Progenitor cell of endocrine pancreas (in vitro differentiated cells): Measurements from ENCODE around the gene TSKU. TPM values are rescaled to one million over a fixed set of nuclear protein-coding genes. Genes with fewer than 3 reads are reported as not detected.

Source experiments
- DNase-seq: peaks from one replicate; pipeline ENCODE4 v3.0.0; 2021; ENCODE audit warnings: low spot score; ENCODE audit not compliant: unreplicated experiment
- H3K27ac Mint-ChIP-seq: 2 replicates; pipeline ENCODE4 v1.8.0; 2021; ENCODE audit warnings: mild to moderate bottlenecking, moderate library complexity, mixed read lengths
- H3K27me3 Mint-ChIP-seq: 2 replicates; pipeline ENCODE4 v1.8.0; 2021; ENCODE audit warnings: mixed read lengths
- H3K36me3 Mint-ChIP-seq: 2 replicates; pipeline ENCODE4 v1.8.0; 2022; ENCODE audit warnings: mixed read lengths; ENCODE audit not compliant: insufficient read depth
- H3K4me1 Mint-ChIP-seq: 2 replicates; pipeline ENCODE4 v1.8.0; 2021; ENCODE audit warnings: low read depth, mixed read lengths
- H3K4me3 Mint-ChIP-seq: 2 replicates; pipeline ENCODE4 v1.8.0; 2021; ENCODE audit warnings: low read depth, mild to moderate bottlenecking, moderate library complexity, mixed read lengths
- H3K9me3 Mint-ChIP-seq: 2 replicates; pipeline ENCODE4 v1.8.0; 2021; ENCODE audit warnings: low read depth, mixed read lengths
- total RNA-seq: library from RNA; stranded (reverse); gene quantifications from 2 replicates; pipeline ENCODE4 v1.2.1, GENCODE V29; 2021
- TF ChIP-seq, protein P1 (sequence below): fragments of 200-600 bp; sonication (generic); IDR thresholded peaks from one replicate; pipeline ENCODE4 v1.5.0; 2021; ENCODE audit warnings: antibody characterized with exemption, mild to moderate bottlenecking; ENCODE audit not compliant: unreplicated experiment

TSKU gene
- total RNA-seq, 1 donor from 2014 or later, result 29.8 TPM

DNA sequence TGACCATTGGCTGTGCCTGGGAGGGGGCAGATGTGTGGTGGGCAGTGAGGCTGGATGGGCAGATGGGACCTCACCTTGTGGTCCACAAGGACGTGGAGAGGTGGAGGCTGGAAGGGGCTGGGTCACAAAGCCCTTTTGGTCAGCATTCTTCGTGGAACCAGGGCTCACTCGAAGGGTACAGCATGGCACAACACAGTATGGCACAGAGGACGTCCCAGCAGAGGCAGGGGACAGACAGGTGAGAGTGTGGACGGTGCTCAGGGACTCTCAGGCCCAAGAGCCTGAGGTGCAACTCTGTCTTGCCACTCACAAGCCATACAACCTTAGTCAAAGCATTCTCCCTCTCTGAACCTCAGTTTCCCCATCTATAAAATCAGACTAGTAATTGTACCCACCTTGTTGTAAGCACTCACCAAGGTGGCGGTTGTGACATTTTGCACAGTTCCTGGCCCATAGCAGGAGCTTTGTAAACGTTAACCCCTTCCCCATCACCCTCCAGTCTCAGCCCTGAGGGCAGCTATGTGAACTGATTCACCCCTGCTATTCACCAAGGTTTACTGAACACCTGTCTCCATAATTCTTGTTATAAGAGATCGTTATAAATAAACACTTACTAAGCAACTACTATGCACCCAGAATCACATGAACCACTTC, 11.6 kb upstream of the TSKU start:
- DNase-seq, result no peak
- Mint-ChIP-seq H3K27me3 (peaks cover 6% of the 10 kb centered on the region), H3K4me1 (peaks cover 24% of the 10 kb centered on the region), H3K4me3 (no peak overlapping the region), H3K36me3 (no peaks in the 10 kb centered on the region), H3K9me3 (peaks cover 3% of the 10 kb centered on the region), H3K27ac (no peak overlapping the region)
- TF ChIP-seq, protein P1, sequence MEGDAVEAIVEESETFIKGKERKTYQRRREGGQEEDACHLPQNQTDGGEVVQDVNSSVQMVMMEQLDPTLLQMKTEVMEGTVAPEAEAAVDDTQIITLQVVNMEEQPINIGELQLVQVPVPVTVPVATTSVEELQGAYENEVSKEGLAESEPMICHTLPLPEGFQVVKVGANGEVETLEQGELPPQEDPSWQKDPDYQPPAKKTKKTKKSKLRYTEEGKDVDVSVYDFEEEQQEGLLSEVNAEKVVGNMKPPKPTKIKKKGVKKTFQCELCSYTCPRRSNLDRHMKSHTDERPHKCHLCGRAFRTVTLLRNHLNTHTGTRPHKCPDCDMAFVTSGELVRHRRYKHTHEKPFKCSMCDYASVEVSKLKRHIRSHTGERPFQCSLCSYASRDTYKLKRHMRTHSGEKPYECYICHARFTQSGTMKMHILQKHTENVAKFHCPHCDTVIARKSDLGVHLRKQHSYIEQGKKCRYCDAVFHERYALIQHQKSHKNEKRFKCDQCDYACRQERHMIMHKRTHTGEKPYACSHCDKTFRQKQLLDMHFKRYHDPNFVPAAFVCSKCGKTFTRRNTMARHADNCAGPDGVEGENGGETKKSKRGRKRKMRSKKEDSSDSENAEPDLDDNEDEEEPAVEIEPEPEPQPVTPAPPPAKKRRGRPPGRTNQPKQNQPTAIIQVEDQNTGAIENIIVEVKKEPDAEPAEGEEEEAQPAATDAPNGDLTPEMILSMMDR, result no peak

DNA sequence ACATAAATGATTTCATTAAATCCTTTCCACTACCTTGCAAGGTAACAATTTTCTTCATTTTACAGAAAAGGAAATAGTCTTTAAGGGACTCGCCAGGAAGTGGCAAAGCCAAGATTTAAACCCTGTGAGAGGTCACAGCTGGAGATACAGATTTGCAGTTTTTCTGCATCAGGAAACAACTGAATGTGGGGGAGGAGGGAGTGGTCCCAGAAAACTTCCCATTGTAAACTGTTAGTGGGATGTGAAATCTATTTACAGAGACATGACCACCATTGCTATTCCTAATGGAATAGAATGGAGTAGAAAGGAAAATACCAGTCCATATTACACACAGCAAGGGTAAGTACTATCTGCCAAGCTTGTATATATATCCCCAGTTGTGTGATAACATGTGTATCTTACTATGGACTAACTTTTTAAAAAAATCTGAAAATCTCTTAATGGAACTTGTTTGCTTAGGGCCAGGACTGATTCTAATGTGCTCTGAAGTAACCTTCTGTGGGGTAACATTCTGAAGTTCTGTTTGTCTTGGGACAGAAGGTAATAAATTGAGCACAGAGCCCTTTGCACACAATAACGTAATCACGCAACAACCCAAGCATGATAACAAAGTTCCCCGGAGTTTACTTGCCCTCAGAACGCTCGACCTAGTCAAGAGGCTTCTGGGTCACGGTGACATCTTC, 10.9 kb upstream of the TSKU start:
- TF ChIP-seq, protein P1, result no peak
- H3K27ac Mint-ChIP-seq, result no peak overlapping the region
- peaks cover 1% of the 10 kb centered on the region for H3K27me3 Mint-ChIP-seq
- H3K4me3 Mint-ChIP-seq, result no peak overlapping the region
- no peak for DNase-seq
- peaks cover 2% of the 10 kb centered on the region for H3K36me3 Mint-ChIP-seq
- H3K9me3 Mint-ChIP-seq, result peaks cover 10% of the 10 kb centered on the region
- H3K4me1 Mint-ChIP-seq, result peaks cover 24% of the 10 kb centered on the region

DNA sequence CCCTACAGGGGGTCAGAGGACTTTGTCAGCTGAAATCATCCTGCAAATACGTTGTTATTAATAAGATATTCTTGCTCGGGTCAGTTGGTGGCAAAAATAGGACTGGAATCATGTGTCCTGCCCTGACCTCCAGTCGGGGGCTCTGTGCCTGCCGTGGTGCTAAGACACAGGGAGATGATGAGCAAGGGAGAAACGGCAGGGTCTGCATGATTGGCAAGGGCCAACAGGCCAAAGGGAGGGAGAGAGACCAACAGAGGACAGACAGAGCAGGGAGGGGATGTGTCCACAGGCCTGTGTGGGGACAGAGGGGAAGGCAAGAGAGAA, 10.4 kb upstream of the TSKU start:
- DNase-seq, result no peak
- Mint-ChIP-seq H3K9me3 (peaks cover 13% of the 10 kb centered on the region), H3K27me3 (no peaks in the 10 kb centered on the region), H3K4me1 (peaks cover 24% of the 10 kb centered on the region), H3K36me3 (peaks cover 4% of the 10 kb centered on the region), H3K27ac (peak overlapping the region; percentile 8), H3K4me3 (no peak overlapping the region)
- TF ChIP-seq, protein P1, result no peak

- peaks cover 13% of the 10 kb centered on the region for H3K9me3 Mint-ChIP-seq
- TF ChIP-seq, protein P1, result no peak
- peaks cover 19% of the 10 kb centered on the region for H3K4me1 Mint-ChIP-seq
- peaks cover 7% of the 10 kb centered on the region for H3K36me3 Mint-ChIP-seq
- H3K27ac Mint-ChIP-seq, result no peak overlapping the region
- no peak for DNase-seq
- no peaks in the 10 kb centered on the region for H3K27me3 Mint-ChIP-seq
- H3K4me3 Mint-ChIP-seq, result no peak overlapping the region
Observed at GRCh38 chr11:76773921-76774361, 9.2 kb upstream of the TSKU start.

- DNase-seq, result no peak
- Mint-ChIP-seq H3K27ac (no peak overlapping the region), H3K27me3 (no peaks in the 10 kb centered on the region), H3K4me1 (peaks cover 21% of the 10 kb centered on the region), H3K9me3 (peaks cover 13% of the 10 kb centered on the region), H3K4me3 (no peak overlapping the region), H3K36me3 (peaks cover 7% of the 10 kb centered on the region)
- TF ChIP-seq, protein P1, result no peak
Observed at GRCh38 chr11:76776472-76776871, 6.7 kb upstream of the TSKU start.
